Stimulated activated CD4-positive, alpha-beta T cell treated with anti-CD3 and anti-CD28 coated beads, TNF-alpha, amount 100 ng/mL, for 24 hours (primary cell): ENCODE data around the gene REV3L.

Source experiments
- DNase-seq, 3 experiments: peaks; one replicate each; pipeline ENCODE4 v3.0.0-alpha.2; 2020; ENCODE audit warnings: low read depth in 3 of 3

REV3L gene

GRCh38 chr6:111423055-111423633 lies 59.9 kb downstream of the REV3L start:
- DNase-seq = no peak

GRCh38 chr6:111418971-111419693 lies 63.9 kb downstream of the REV3L start:
- no peak for DNase-seq

GRCh38 chr6:111417946-111418345 lies 65.1 kb downstream of the REV3L start:
- no peak for DNase-seq

DNA sequence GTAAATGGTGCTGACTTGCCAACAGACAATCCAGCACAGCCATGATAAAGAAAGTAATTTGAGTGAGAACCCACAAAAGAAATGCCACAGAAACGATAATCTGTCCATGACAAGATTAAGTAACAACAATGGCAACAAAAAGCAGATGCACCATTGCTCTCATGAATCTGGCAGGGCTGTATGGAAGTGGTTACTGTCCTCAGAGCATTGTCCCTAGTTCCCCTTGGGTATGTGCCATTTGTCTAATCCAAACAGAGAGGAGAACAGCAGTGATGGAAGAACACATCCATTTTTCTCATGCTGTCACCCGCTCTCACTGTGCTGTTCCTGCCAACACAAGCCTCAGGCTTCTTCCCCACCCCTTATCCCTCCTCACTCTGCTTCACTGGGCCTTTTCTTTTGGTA lies 65.8 kb downstream of the REV3L start:
- no peak for DNase-seq

DNA sequence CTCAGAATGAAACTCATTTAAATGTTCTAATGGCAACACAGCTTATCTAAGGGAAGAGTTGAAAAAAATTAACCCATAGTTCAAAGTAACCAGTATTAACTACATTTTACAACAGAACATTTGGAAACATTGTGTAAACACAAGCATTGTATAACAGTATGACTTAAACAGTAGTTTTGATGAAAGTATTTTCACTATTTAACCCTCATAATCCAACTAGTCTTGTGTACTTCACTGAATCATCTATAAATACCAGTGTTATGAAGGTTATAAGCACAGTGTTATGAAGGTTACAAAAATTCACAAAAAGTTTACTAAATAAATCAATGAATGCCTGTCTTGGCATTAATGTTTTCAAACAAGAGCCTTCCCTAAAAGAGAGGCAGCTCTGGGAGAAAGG lies 66.5 kb downstream of the REV3L start:
- no peak for DNase-seq

GRCh38 chr6:111414373-111414772 lies 68.6 kb downstream of the REV3L start:
- no peak for DNase-seq

- DNase-seq = no peak
These were observed 70.9 kb downstream of the REV3L start for GRCh38 chr6:111411978-111412566.

DNA sequence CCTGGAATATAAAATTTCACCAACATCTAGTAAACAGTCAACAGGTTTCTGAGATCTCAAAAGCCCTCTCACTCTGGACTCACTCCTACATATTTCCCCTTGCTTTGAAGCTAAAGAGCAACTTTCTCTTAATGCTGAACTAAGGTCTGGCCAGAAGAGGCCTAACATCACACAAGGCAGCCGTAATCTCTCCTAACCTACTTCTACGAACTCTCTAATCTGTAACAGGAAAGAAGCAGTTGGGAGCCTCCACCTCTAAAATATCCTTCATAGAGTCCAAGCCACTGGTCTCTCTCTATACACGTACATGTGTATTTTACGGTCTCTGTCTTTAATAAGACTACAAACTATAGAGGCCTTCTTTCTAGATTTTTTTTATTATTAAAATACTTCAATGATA lies 72.0 kb downstream of the REV3L start:
- DNase-seq = no peak

- no peak for DNase-seq
These were observed 72.6 kb downstream of the REV3L start for GRCh38 chr6:111410371-111410770.

GRCh38 chr6:111409430-111409829 lies 73.6 kb downstream of the REV3L start:
- no peak for DNase-seq

GRCh38 chr6:111407686-111408085 lies 75.3 kb downstream of the REV3L start:
- no peak for DNase-seq

DNA sequence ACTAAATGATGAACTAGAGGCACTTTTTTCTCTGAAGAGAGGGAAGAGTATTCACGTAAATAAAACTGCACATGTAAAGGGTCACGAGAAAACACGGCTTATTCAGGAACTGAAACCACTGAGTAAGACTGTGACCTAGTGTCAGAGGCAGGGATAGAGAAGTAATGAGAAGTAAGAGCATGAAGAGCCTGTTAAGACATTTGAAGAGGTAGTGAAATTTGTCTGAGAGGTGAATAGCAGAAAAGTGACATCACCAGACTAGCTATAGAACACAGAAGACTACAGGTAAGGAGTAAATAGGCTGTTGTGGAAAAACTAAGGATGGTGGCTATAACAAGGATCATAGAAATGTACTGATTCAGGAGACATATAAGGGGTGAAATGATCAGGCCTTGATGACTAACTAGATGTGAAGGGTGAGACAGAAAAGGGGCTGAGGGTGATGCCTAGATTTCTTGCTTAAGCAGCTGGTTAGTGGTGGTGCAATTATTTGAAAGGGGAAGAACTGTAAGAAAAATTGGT lies 76.8 kb downstream of the REV3L start:
- DNase-seq = no peak

DNA sequence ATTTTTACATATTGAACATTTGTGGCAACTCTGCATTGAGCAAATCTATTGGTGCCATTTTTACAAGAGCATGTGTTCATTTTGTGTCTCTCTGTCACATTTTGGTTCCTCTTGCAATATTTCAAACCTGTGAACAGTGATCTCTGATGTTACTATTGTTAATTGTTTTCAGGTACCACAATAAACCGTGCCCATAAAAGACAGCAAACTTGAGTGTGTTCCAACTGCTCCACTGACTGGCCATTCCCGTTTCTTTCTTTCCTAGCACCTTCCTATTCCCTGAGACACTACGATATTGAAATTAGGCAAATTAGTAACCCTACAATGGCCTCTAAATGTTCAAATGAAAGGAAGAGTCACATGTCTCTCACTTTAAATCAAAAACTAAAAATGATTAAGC lies 79.6 kb downstream of the REV3L start:
- no peak for DNase-seq

DNA sequence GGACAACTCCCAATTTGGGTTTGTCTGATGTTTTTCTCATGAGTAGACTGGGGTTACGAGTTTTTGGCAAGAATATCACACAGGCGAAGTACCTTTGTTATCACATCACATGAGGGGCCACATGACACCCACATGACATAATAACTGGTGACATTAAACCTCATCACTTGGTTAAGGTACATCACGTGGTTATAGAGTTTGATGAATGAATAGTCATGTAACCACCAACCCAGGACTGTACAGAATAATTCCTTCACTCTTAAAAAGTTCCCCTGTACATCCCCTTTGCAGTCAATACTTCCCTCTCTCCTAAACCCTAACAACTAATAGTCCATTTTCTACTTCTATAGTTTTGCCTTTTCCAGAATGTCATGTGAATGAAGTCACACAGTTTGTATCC lies 83.4 kb downstream of the REV3L start:
- no peak for DNase-seq

GRCh38 chr6:111388681-111389080 lies 94.3 kb downstream of the REV3L start:
- DNase-seq = no peak

GRCh38 chr6:111382476-111383294 lies 100.3 kb downstream of the REV3L start:
- no peak for DNase-seq

GRCh38 chr6:111381728-111382127 lies 101.3 kb downstream of the REV3L start:
- DNase-seq = no peak

DNA sequence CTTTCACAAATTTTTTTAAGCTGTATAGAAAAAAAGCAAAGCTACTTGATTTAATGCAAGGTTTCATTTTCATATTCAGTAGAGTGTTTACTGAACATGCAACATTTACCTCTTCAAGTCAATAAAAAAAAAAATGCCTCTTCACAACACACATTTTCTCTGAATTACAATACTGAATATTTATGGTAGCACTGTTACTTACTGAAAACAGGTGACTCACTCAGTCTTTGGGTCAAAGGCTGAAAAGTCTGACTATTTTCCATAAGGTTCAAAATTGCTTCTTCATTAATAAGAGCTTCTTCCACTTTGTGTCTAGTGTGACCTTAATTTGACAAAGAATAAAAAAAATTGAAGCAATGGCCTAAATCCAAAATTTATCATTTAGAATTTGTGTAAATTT lies 101.9 kb downstream of the REV3L start:
- no peak for DNase-seq

DNA sequence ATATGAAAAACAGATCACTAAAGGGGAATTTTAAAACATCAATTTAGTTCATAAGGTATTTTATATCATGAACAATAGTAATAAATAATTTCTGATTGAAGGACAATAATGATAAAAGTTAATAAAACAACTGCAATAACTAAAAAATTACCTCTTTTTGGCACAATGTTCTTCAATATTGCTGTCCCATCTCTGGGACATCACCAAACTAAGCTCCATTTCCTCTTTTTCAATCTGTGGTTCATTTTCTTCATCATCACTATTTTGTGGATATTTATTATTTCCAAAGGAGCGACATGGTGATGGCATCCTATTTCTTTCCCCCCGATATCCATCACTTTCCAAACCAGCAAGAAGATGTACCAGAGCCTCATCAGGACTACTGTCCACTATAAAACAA lies 103.2 kb downstream of the REV3L start:
- DNase-seq = no peak

DNA sequence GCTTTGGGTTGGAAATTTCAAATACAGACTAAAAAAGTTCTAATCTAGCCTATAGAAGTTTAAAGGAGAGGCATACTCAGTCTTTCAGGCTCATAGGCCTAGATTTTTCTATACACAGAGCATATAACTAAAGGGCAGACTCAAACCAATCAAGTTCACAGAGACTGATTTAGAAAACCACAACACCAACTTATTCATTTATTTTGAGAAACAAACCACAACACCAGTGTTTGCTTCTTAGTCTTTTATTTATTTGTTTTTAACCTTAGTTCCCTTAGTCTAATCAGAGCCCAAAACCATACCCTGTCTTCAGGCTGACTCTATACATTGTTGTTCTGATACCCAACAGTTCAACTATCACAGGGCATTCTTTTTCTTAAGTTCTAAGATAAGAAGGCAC lies 103.7 kb downstream of the REV3L start:
- DNase-seq = no peak

GRCh38 chr6:111377558-111378120 lies 105.4 kb downstream of the REV3L start:
- DNase-seq = no peak
